AG09309 (cell line): ENCODE results near the gene DUSP28.

Experiments used
- DNase-seq: peaks from one replicate; pipeline ENCODE4 v3.0.0-alpha.2; 2010; ENCODE audit warnings: low read depth
- H3K4me3 ChIP-seq: 2 replicates; pipeline ENCODE4 v1.5.1; 2011; ENCODE audit warnings: mild to moderate bottlenecking, low read depth, low read length, moderate library complexity; ENCODE audit not compliant: control insufficient read depth
- TF ChIP-seq, protein P1 (sequence below): IDR thresholded peaks from 2 replicates; pipeline ENCODE4 v1.5.1; 2011; ENCODE audit warnings: mild to moderate bottlenecking, low read depth, low read length, inconsistent platforms; ENCODE audit not compliant: insufficient read depth, control insufficient read depth; ENCODE audit errors: missing control alignments

The DUSP28 gene

DNA sequence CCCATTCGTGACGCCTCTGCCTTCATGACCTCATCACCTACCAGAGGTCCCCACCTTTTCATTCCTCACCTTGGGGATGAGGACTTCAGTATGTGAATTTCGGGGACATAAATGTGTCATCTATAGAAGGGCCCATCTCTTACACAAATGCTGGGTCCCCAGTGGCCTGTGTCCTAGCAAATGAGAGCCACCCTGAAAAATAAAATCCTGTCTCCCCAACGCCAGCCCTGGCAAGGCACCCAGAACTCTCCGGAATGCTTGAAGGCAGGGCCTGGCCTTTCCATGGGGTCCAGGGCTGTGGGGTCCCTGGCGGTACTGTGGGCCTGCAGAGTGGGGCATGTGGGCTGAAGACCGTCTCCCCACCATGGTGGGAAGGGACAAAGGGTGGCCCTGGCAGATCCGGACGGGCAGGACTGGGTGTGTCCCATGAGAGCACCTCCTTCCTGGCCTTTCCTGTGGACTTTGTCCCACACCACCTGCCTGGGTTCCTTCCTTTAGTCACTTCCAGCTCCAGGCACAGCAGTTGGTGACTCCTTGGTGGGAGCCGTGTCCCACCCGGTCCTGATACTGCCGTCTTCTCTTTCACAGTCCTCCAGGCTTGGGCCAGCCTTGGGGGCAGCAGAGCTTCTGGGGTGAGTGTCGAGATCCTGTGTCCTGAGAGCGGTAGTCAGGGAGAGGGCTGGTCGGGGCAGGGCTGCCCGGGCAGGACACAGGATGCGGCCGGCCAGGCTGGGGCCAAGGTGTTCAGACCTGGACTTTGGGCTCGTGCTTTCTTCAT is 45.0 kb downstream of the DUSP28 start:
- DNase-seq: no peak
- H3K4me3 ChIP-seq: no peak overlapping the region
- TF ChIP-seq, protein P1, sequence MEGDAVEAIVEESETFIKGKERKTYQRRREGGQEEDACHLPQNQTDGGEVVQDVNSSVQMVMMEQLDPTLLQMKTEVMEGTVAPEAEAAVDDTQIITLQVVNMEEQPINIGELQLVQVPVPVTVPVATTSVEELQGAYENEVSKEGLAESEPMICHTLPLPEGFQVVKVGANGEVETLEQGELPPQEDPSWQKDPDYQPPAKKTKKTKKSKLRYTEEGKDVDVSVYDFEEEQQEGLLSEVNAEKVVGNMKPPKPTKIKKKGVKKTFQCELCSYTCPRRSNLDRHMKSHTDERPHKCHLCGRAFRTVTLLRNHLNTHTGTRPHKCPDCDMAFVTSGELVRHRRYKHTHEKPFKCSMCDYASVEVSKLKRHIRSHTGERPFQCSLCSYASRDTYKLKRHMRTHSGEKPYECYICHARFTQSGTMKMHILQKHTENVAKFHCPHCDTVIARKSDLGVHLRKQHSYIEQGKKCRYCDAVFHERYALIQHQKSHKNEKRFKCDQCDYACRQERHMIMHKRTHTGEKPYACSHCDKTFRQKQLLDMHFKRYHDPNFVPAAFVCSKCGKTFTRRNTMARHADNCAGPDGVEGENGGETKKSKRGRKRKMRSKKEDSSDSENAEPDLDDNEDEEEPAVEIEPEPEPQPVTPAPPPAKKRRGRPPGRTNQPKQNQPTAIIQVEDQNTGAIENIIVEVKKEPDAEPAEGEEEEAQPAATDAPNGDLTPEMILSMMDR: no peak

DNA sequence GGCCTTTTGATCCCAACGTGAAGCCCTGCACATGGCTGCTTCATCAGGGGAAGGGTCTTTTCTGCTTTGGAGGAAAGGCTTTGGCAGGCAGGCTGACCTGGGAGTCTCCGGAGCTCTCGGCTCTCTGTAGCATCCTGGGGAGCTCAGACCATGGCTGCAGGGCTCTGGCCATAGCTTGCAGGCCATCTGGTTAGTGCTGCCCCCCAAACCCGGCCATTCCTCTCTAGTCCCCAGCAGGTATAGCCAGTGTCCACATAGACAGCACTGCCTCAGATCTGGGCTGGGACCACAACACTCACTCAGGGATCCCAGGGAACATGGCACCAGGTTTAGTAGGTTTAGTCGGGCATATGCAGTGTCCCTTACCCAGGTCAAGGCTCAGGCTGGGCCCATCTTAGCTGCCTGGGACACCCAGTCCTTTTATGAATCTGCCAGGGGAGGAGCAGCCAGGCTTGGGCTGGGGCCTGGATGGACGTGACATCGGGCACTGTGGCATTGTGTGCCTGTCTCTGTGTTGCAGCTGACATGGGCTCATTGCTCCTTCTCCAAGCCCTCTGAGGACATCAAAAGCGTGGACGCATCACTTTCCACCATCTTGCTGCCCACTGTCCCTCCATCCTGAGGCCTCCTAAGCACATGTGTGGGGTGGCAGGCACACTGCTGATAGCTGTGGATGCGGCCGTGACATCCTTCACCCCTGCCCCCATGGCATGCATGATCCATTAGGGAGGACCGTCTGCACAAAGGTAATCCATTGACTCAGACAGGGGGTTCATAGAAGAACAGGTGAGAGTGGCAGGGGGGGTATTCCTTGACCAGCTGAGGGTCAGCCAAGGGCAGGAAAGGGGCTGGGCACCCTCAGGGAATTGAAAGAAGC is 45.9 kb downstream of the DUSP28 start:
- no peak for DNase-seq

DNA sequence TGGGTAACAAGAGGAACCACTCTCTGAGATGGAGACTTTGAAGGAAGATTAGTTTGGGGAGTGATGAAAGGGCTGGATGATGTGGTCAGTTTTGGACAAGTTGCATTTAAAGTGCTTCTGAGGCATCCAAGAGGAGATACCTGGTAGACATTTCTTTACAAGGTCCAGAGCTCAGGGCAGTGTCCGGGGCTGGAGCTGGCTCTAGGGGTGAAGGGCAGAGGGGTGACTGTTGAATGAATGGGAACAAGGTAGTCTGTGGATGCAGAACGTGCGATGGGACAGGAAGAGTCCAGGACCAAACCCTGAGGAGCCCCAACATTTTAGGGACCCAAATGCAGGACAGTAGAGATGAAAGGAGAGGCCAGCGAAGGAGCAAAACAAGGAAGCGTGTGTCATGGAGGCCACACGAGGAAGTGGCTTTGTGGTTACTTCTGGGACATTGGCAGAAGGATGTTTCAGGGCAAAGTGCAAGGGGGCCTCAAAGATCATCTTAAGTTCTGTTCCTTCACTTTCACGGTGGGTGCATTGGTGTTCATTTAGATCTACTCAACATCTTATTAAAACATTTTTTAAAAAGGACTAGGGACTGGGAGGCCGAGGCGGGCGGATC is 51.5 kb downstream of the DUSP28 start:
- no peak for DNase-seq
- TF ChIP-seq, protein P1: no peak
- H3K4me3 ChIP-seq: no peak overlapping the region

More for the DNA sequence above, 45.9 kb downstream of the DUSP28 start:
- TF ChIP-seq, protein P1: no peak
- H3K4me3 ChIP-seq: no peak overlapping the region
